Body of pancreas (tissue), 4 donors: ENCODE results near the gene JPH3.

Source experiments
- CTCF ChIP-seq, 7 experiments: fragments of 450-650 bp in 4 of 7; fragments of 200-600 bp in 3 of 7; sonication (generic) in 3 of 7; IDR thresholded peaks; one replicate each; pipeline ENCODE4 v1.5.1; 2016 to 2019; ENCODE audit warnings: antibody characterized with exemption in 7 of 7
- POLR2A ChIP-seq, 3 donors: fragments of 450-650 bp; IDR thresholded peaks; one replicate each; pipeline ENCODE4 v1.6.1; 2016; ENCODE audit warnings: antibody characterized with exemption in 3 of 3, mild to moderate bottlenecking in 2 of 3

GRCh38 chr16:87602821-87603683 is 744 bp downstream of the JPH3 start:
- TF ChIP-seq CTCF (IDR thresholded peaks at IDR 0.05), result no peak
- no peak for TF ChIP-seq POLR2A (IDR thresholded peaks at IDR 0.05)
